IMR-90 (cell line): ENCODE results near the gene CLIC1. TPM values are rescaled to one million over a fixed set of nuclear protein-coding genes. Genes with fewer than 3 reads are reported as not detected.

Experiments
- ATAC-seq: fragments of 200-7000 bp; cut with Tn5 transposase; 2 replicates; pipeline ENCODE4 v1.9.1; 2020; ENCODE audit warnings: low read depth, mild to moderate bottlenecking, moderate library complexity
- BruUV-seq: library from RNA; stranded (reverse); fragments of 400-500 nt; replicated peaks from 2 replicates; lab custom pipeline; 2021; lab: Mats Ljungman, UMichigan
- CTCF ChIA-PET: fragments of 300-600 bp; formaldehyde crosslinking; extraction: SDS; loops from one replicate; lab custom pipeline; 2021; ENCODE audit warnings: antibody characterized with exemption; lab: Yijun Ruan, JAX
- POLR2A ChIA-PET: fragments of 300-600 bp; sonication (Branson Sonifier 250); formaldehyde crosslinking; loops from one replicate; lab custom pipeline; 2022; ENCODE audit warnings: antibody characterized with exemption; ENCODE audit not compliant: unreplicated experiment; lab: Charles Lee
- DNase-seq: peaks from one replicate; pipeline ENCODE4 v3.0.0; 2013
- H2AFZ ChIP-seq: replicated peaks from 2 replicates; pipeline ENCODE3; 2013; ENCODE audit warnings: low read length, mild to moderate bottlenecking; ENCODE audit not compliant: poor library complexity
- H2AK5ac ChIP-seq: 2 replicates; pipeline ENCODE4 v1.6.1; 2013; ENCODE audit warnings: low read depth, low read length, inconsistent platforms
- H2AK9ac ChIP-seq: replicated peaks from 2 replicates; pipeline ENCODE3; 2013; ENCODE audit warnings: mild to moderate bottlenecking, low read depth, low read length, moderate library complexity; ENCODE audit not compliant: poor library complexity
- H2BK120ac ChIP-seq: 2 replicates; pipeline ENCODE4 v1.6.1; 2013; ENCODE audit warnings: low read depth, low read length, inconsistent platforms
- H2BK15ac ChIP-seq: 3 replicates; pipeline ENCODE4 v1.6.1; 2013; ENCODE audit warnings: low read depth, low read length, inconsistent platforms
- H2BK20ac ChIP-seq: 2 replicates; pipeline ENCODE4 v1.6.1; 2013; ENCODE audit warnings: low read depth, mild to moderate bottlenecking, inconsistent platforms, low read length, moderate library complexity
- H2BK5ac ChIP-seq: 2 replicates; pipeline ENCODE4 v1.6.1; 2013; ENCODE audit warnings: mild to moderate bottlenecking, low read depth, low read length, inconsistent platforms; ENCODE audit not compliant: poor library complexity, severe bottlenecking
- H3K14ac ChIP-seq: replicated peaks from 2 replicates; pipeline ENCODE4 v1.6.1; 2013; ENCODE audit warnings: low read depth, low read length, inconsistent platforms
- H3K18ac ChIP-seq: 2 replicates; pipeline ENCODE4 v1.6.1; 2013; ENCODE audit warnings: low read depth, low read length, control low read depth
- H3K23ac ChIP-seq: 2 replicates; pipeline ENCODE4 v1.6.1; 2013; ENCODE audit warnings: low read depth, low read length, inconsistent platforms
- H3K27ac ChIP-seq: 2 replicates; pipeline ENCODE4 v1.5.1; 2013; ENCODE audit warnings: mild to moderate bottlenecking, control low read depth, low read length; ENCODE audit not compliant: insufficient read depth
- H3K27me3 ChIP-seq: 2 replicates; pipeline ENCODE4 v1.6.1; 2013; ENCODE audit warnings: low read length; ENCODE audit not compliant: control insufficient read depth, insufficient read depth
- H3K36me3 ChIP-seq: 2 replicates; pipeline ENCODE4 v1.6.1; 2013; ENCODE audit warnings: low read length, mixed read lengths; ENCODE audit not compliant: control insufficient read depth, insufficient read depth
- H3K4ac ChIP-seq: 2 replicates; pipeline ENCODE4 v1.6.1; 2013; ENCODE audit warnings: low read depth, low read length, inconsistent platforms
- H3K4me1 ChIP-seq: 2 replicates; pipeline ENCODE4 v1.6.1; 2013; ENCODE audit warnings: low read length, mixed read lengths; ENCODE audit not compliant: control insufficient read depth, insufficient read depth
- H3K4me2 ChIP-seq: 2 replicates; pipeline ENCODE4 v1.6.1; 2013; ENCODE audit warnings: low read depth, mild to moderate bottlenecking, control low read depth, low read length, moderate library complexity
- H3K4me3 ChIP-seq: 2 replicates; pipeline ENCODE4 v1.5.1; 2013; ENCODE audit warnings: low read depth, mild to moderate bottlenecking, control low read depth, low read length, moderate library complexity; ENCODE audit not compliant: insufficient read depth
- H3K56ac ChIP-seq: 2 replicates; pipeline ENCODE4 v1.6.1; 2013; ENCODE audit warnings: low read length, inconsistent platforms; ENCODE audit not compliant: insufficient read depth; ENCODE audit errors: extremely low read depth
- H3K79me1 ChIP-seq, 2 experiments: 2 replicates each; pipeline ENCODE4 v1.6.1; 2013; ENCODE audit warnings: low read length in 2 of 2, inconsistent platforms in 1 of 2, low read depth in 1 of 2
- H3K9ac ChIP-seq: 2 replicates; pipeline ENCODE4 v1.6.1; 2013; ENCODE audit warnings: low read depth, low read length, control low read depth
- H3K9me1 ChIP-seq: 2 replicates; pipeline ENCODE4 v1.6.1; 2013; ENCODE audit warnings: low read length, inconsistent platforms; ENCODE audit not compliant: insufficient read depth
- H3K9me3 ChIP-seq: 2 replicates; pipeline ENCODE4 v1.6.1; 2013; ENCODE audit warnings: low read length; ENCODE audit not compliant: control insufficient read depth, insufficient read depth
- H4K20me1 ChIP-seq: 2 replicates; pipeline ENCODE4 v1.6.1; 2013; ENCODE audit warnings: low read length, inconsistent platforms; ENCODE audit not compliant: insufficient read depth
- H4K5ac ChIP-seq: 2 replicates; pipeline ENCODE4 v1.6.1; 2013; ENCODE audit warnings: mild to moderate bottlenecking, low read depth, low read length, control low read depth
- H4K8ac ChIP-seq, 2 experiments: 2 replicates each; pipeline ENCODE4 v1.6.1; 2013; ENCODE audit warnings: low read depth in 2 of 2, low read length in 2 of 2, control low read depth in 1 of 2, inconsistent platforms in 1 of 2
- H4K91ac ChIP-seq: 2 replicates; pipeline ENCODE4 v1.6.1; 2013; ENCODE audit warnings: low read depth, low read length, inconsistent platforms; ENCODE audit not compliant: insufficient read depth
- CEBPB ChIP-seq: IDR thresholded peaks from 2 replicates; pipeline ENCODE4 v1.6.1; 2012; ENCODE audit warnings: low read depth, low read length, improper control_type of control experiment
- CHD1 ChIP-seq: IDR thresholded peaks from 2 replicates; pipeline ENCODE4 v1.6.1; 2012; ENCODE audit warnings: low read depth, low read length, improper control_type of control experiment
- FOS ChIP-seq: fragments of 150-350 bp; IDR thresholded peaks from 2 replicates; pipeline ENCODE4 v1.6.1; 2016; ENCODE audit warnings: low read depth, low read length
- MXI1 ChIP-seq: IDR thresholded peaks from 2 replicates; pipeline ENCODE4 v1.6.1; 2012; ENCODE audit warnings: low read depth, mild to moderate bottlenecking, low read length, moderate library complexity, borderline replicate concordance
- NFE2L2 ChIP-seq: fragments of 150-350 bp; IDR thresholded peaks from 2 replicates; pipeline ENCODE4 v1.6.1; 2016; ENCODE audit warnings: low read depth, mild to moderate bottlenecking, low read length
- POLR2A ChIP-seq: IDR thresholded peaks from 2 replicates; pipeline ENCODE4 v1.6.1; 2012; ENCODE audit warnings: mild to moderate bottlenecking, low read depth, low read length
- RCOR1 ChIP-seq: IDR thresholded peaks from 2 replicates; pipeline ENCODE4 v1.6.1; 2012; ENCODE audit warnings: mild to moderate bottlenecking, low read length, improper control_type of control experiment; ENCODE audit not compliant: insufficient replicate concordance
- RFX5 ChIP-seq: IDR thresholded peaks from 2 replicates; pipeline ENCODE4 v1.8.0; 2012; ENCODE audit warnings: low read depth, mild to moderate bottlenecking, low read length, moderate library complexity
- SMC3 ChIP-seq: fragments of 150-350 bp; IDR thresholded peaks from 2 replicates; pipeline ENCODE4 v1.6.1; 2016; ENCODE audit warnings: low read depth, mild to moderate bottlenecking, antibody characterized with exemption, low read length, moderate library complexity
- WGBS, 2 experiments: methylation state at CpG; one replicate each; pipeline versions ENCODE4 v1.1.5 to v1.1.7; 2013; ENCODE audit warnings: missing lambda C conversion rate in 2 of 2; ENCODE audit not compliant: insufficient read length in 1 of 2; ENCODE audit errors: extremely low coverage in 2 of 2; 5-methylcytosine and 5-hydroxymethylcytosine counted together
- dilution Hi-C: fragments of 300-500 bp; cut with HindIII; formaldehyde crosslinking; loops from one replicate; pipeline ENCODE4 v1.14.3; 2018; ENCODE audit warnings: low sequenced_read_pairs; ENCODE audit not compliant: unreplicated experiment
- in situ Hi-C: fragments of 300-500 bp; cut with MboI; formaldehyde crosslinking; loops from 3 replicates; pipeline ENCODE4 v1.14.3; 2019; ENCODE audit warnings: low sequenced_read_pairs, inconsistent platforms, mixed read lengths
- intact Hi-C: fragments of 100-400 bp; cut with micrococcal nuclease; formaldehyde crosslinking; loops from 2 replicates; pipeline ENCODE4 v1.10.0; 2022
- polyA plus RNA-seq, 3 experiments: library from polyadenylated mRNA; depleted of rRNA; stranded (reverse); fragments of >200 nt; gene quantifications; 2 replicates each; pipeline ENCODE4 v1.2.3, GENCODE V29; 2012; ENCODE audit warnings: low replicate concordance in 1 of 3
- total RNA-seq: library from RNA; depleted of rRNA; stranded (reverse); fragments of >200 nt; gene quantifications from 2 replicates; pipeline ENCODE4 v1.2.3, GENCODE V29; 2012
- TF ChIP-seq, protein P1 (sequence below): fragments of 150-350 bp; IDR thresholded peaks from 2 replicates; pipeline ENCODE4 v1.6.1; 2017; ENCODE audit warnings: mild to moderate bottlenecking, antibody characterized with exemption, low read length, low read depth
- TF ChIP-seq, protein P2 (sequence below): fragments of 150-350 bp; IDR thresholded peaks from 2 replicates; pipeline ENCODE4 v1.6.1; 2016; ENCODE audit warnings: low read depth, mild to moderate bottlenecking, low read length, moderate library complexity, borderline replicate concordance

Gene CLIC1
- total and polyA plus RNA-seq, 2 of the 4 experiments (the other 2 are of a cell fraction), result 706 to 1,185 TPM

DNA sequence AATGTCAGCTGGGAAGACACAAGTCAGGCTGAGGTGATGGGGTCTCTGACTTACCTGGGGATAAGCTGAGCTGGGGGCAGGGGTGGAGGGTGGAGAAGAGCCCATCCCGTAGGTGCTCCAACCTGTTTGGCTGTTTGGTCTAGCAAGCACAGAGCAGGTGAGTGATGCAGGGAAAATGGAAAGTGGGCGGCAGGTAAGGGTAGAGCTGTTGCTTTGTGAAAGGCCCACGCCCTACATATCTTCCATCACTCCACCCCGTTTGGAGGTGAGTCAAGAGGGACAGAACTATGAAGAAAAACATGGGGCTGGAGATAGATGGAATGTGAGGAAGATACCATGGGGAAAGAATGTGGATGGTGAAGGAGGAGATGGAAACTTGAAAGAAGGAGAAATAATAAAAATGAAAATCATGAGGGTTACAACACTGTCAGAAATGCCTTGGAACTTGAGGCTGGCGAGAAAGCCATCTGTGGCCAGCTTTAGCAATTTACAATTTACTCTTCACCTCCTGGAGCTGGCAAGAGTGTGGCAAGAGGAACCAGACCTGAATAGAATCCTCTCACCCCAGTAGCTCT, 16.0 kb downstream of the CLIC1 start:
- H3K4me1 ChIP-seq, result no peaks in the 10 kb centered on the region
- no peak overlapping the region for H3K14ac ChIP-seq
- H3K23ac ChIP-seq, result no peak overlapping the region
- no peak overlapping the region for H2BK5ac ChIP-seq
- no peaks in the 10 kb centered on the region for H3K9me3 ChIP-seq
- no peaks in the 10 kb centered on the region for H3K36me3 ChIP-seq
- no peak overlapping the region for H3K9ac ChIP-seq
- no peak overlapping the region for H3K56ac ChIP-seq
- H4K20me1 ChIP-seq, result no peaks in the 10 kb centered on the region
- H4K5ac ChIP-seq, result no peak overlapping the region
- in situ Hi-C loops (no loop called here), intact Hi-C loops (no loop called here), dilution Hi-C loops (no loop called here)
- no peak overlapping the region for H2BK15ac ChIP-seq
- CTCF ChIA-PET, result no interaction called here
- TF ChIP-seq SMC3 (no peak), MXI1 (no peak), FOS (no peak), NFE2L2 (no peak), POLR2A (no peak), CHD1 (no peak), RFX5 (no peak), RCOR1 (no peak), CEBPB (no peak)
- TF ChIP-seq, protein P1, sequence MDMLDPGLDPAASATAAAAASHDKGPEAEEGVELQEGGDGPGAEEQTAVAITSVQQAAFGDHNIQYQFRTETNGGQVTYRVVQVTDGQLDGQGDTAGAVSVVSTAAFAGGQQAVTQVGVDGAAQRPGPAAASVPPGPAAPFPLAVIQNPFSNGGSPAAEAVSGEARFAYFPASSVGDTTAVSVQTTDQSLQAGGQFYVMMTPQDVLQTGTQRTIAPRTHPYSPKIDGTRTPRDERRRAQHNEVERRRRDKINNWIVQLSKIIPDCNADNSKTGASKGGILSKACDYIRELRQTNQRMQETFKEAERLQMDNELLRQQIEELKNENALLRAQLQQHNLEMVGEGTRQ, result no peak
- TF ChIP-seq, protein P2, sequence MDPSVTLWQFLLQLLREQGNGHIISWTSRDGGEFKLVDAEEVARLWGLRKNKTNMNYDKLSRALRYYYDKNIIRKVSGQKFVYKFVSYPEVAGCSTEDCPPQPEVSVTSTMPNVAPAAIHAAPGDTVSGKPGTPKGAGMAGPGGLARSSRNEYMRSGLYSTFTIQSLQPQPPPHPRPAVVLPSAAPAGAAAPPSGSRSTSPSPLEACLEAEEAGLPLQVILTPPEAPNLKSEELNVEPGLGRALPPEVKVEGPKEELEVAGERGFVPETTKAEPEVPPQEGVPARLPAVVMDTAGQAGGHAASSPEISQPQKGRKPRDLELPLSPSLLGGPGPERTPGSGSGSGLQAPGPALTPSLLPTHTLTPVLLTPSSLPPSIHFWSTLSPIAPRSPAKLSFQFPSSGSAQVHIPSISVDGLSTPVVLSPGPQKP, result no peak
- no peak overlapping the region for H2AK9ac ChIP-seq
- H4K91ac ChIP-seq, result no peak overlapping the region
- no peak overlapping the region for H4K8ac ChIP-seq
- no peak overlapping the region for H3K18ac ChIP-seq
- H3K4me3 ChIP-seq, result no peak overlapping the region
- ATAC-seq (no peak), DNase-seq (no peak)
- H2AK5ac ChIP-seq, result no peak overlapping the region
- POLR2A ChIA-PET, result no interaction called here
- H3K27me3 ChIP-seq, result peaks cover 3% of the 10 kb centered on the region; the same call in 1 of the 2 replicates
- H3K4ac ChIP-seq, result no peak overlapping the region
- H2AFZ ChIP-seq, result no peak overlapping the region
- no TSS peak for BruUV-seq
- no peaks in the 10 kb centered on the region for H3K79me1 ChIP-seq
- H2BK20ac ChIP-seq, result no peak overlapping the region
- no peak overlapping the region for H2BK120ac ChIP-seq
- peaks cover 4% of the 10 kb centered on the region; the same call in 1 of the 2 replicates for H3K9me1 ChIP-seq
- H3K4me2 ChIP-seq, result no peak overlapping the region
- WGBS, 2 experiments, result no CpG with 5 or more reads among the region's 5 CpGs
- no peak overlapping the region for H3K27ac ChIP-seq
